ENCODE data around the gene PIGR. TPM values are rescaled to one million over a fixed set of nuclear protein-coding genes. Genes with fewer than 3 reads are reported as not detected.

Gene PIGR
- total and polyA plus RNA-seq, 2 of the 8 experiments (the other 6 are each of a cell fraction or from before 2014, with no cell fraction given) = not detected

DNA sequence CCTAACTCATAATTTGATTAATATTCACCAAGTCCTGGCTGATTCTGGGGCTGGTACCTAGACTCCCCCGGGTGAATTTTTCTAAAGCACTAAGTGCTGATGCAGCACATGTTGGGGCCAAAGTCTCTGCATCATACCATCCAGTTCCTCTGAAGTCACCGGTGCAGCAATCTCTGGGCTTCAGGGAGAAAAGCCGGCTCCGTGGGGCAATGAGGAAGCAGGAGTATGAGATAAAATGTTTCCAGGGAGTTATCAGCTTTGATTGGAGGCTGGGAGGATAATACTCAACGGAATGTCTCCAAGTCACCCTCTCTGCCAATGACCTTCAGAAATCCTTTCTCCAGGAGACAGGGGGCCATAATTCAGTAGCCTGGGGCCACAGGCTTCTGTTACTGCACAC, 22.8 kb upstream of the PIGR start (continued):
- TF ChIP-seq, protein P1, sequence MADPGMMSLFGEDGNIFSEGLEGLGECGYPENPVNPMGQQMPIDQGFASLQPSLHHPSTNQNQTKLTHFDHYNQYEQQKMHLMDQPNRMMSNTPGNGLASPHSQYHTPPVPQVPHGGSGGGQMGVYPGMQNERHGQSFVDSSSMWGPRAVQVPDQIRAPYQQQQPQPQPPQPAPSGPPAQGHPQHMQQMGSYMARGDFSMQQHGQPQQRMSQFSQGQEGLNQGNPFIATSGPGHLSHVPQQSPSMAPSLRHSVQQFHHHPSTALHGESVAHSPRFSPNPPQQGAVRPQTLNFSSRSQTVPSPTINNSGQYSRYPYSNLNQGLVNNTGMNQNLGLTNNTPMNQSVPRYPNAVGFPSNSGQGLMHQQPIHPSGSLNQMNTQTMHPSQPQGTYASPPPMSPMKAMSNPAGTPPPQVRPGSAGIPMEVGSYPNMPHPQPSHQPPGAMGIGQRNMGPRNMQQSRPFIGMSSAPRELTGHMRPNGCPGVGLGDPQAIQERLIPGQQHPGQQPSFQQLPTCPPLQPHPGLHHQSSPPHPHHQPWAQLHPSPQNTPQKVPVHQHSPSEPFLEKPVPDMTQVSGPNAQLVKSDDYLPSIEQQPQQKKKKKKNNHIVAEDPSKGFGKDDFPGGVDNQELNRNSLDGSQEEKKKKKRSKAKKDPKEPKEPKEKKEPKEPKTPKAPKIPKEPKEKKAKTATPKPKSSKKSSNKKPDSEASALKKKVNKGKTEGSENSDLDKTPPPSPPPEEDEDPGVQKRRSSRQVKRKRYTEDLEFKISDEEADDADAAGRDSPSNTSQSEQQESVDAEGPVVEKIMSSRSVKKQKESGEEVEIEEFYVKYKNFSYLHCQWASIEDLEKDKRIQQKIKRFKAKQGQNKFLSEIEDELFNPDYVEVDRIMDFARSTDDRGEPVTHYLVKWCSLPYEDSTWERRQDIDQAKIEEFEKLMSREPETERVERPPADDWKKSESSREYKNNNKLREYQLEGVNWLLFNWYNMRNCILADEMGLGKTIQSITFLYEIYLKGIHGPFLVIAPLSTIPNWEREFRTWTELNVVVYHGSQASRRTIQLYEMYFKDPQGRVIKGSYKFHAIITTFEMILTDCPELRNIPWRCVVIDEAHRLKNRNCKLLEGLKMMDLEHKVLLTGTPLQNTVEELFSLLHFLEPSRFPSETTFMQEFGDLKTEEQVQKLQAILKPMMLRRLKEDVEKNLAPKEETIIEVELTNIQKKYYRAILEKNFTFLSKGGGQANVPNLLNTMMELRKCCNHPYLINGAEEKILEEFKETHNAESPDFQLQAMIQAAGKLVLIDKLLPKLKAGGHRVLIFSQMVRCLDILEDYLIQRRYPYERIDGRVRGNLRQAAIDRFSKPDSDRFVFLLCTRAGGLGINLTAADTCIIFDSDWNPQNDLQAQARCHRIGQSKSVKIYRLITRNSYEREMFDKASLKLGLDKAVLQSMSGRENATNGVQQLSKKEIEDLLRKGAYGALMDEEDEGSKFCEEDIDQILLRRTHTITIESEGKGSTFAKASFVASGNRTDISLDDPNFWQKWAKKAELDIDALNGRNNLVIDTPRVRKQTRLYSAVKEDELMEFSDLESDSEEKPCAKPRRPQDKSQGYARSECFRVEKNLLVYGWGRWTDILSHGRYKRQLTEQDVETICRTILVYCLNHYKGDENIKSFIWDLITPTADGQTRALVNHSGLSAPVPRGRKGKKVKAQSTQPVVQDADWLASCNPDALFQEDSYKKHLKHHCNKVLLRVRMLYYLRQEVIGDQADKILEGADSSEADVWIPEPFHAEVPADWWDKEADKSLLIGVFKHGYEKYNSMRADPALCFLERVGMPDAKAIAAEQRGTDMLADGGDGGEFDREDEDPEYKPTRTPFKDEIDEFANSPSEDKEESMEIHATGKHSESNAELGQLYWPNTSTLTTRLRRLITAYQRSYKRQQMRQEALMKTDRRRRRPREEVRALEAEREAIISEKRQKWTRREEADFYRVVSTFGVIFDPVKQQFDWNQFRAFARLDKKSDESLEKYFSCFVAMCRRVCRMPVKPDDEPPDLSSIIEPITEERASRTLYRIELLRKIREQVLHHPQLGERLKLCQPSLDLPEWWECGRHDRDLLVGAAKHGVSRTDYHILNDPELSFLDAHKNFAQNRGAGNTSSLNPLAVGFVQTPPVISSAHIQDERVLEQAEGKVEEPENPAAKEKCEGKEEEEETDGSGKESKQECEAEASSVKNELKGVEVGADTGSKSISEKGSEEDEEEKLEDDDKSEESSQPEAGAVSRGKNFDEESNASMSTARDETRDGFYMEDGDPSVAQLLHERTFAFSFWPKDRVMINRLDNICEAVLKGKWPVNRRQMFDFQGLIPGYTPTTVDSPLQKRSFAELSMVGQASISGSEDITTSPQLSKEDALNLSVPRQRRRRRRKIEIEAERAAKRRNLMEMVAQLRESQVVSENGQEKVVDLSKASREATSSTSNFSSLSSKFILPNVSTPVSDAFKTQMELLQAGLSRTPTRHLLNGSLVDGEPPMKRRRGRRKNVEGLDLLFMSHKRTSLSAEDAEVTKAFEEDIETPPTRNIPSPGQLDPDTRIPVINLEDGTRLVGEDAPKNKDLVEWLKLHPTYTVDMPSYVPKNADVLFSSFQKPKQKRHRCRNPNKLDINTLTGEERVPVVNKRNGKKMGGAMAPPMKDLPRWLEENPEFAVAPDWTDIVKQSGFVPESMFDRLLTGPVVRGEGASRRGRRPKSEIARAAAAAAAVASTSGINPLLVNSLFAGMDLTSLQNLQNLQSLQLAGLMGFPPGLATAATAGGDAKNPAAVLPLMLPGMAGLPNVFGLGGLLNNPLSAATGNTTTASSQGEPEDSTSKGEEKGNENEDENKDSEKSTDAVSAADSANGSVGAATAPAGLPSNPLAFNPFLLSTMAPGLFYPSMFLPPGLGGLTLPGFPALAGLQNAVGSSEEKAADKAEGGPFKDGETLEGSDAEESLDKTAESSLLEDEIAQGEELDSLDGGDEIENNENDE (IDR thresholded peaks at IDR 0.05; ENCODE audit: insufficient replicate concordance, low read length) = no peak
- TF ChIP-seq PHF8 (conservative IDR thresholded peaks at IDR 0.05; ENCODE audit: low read depth, low read length) (no peak), YY1 (IDR thresholded peaks at IDR 0.05; ENCODE audit: low read depth, low read length) (no peak), RXRA (IDR thresholded peaks at IDR 0.05; ENCODE audit: insufficient read depth, low read depth, low read length) (no peak), KDM4A (IDR thresholded peaks at IDR 0.05; ENCODE audit: low read depth, low read length, severe bottlenecking) (no peak), SUZ12 (IDR thresholded peaks at IDR 0.05; ENCODE audit: low read length) (no peak), EP300 (IDR thresholded peaks at IDR 0.05; ENCODE audit: borderline replicate concordance in 1 of 2, low read depth in 2 of 2, low read length in 2 of 2) (no peak), TAF7 (optimal IDR thresholded peaks at IDR 0.05; ENCODE audit: borderline replicate concordance, low read depth, low read length) (no peak)
